HG03025 (cell line): ENCODE measurements around the gene GALR2.

Experiments
- ATAC-seq: cut with Tn5 transposase; IDR thresholded peaks from one replicate; pipeline ENCODE4 v1.9.1; 2021; ENCODE audit warnings: mild to moderate bottlenecking, moderate library complexity; ENCODE audit not compliant: unreplicated experiment, low FRiP score

The GALR2 gene

DNA sequence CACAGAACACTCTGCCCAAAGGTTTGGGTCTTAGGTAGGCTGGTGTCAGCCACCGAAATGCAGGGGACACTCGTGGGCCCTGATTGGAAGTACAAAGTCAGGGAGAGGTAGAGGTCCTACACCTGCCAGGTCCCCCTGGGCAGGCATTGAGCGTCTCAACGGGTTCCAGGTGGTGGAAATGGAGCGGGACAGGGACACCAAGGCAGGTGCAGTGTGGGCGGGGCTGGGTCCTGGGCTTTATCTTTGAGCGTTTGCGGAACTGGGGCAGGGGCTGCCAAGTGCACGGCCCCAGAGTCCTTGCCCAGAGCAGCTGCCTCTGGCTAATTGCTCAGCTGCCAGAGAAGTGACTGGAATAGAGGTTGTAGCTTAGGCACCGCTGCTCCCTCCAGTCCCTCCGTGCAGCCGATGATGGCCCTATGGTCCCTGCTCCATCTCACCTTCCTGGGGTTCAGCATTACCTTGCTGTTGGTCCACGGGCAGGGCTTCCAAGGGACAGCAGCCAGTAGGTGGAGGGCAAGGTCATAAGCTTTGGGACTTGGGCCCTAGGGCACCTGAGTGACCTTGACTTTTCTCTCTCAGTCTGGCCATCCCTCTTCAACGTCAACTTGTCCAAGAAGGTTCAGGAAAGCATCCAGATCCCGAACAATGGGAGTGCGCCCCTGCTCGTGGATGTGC, 4.4 kb downstream of the GALR2 start, which contains the start of gene ZACN:
TSS of gene ZACN (plus strand) at position 323 of the 675 bp plus-strand sequence. CDS start at position 406, 83 bp downstream.
- ATAC-seq = no peak

DNA sequence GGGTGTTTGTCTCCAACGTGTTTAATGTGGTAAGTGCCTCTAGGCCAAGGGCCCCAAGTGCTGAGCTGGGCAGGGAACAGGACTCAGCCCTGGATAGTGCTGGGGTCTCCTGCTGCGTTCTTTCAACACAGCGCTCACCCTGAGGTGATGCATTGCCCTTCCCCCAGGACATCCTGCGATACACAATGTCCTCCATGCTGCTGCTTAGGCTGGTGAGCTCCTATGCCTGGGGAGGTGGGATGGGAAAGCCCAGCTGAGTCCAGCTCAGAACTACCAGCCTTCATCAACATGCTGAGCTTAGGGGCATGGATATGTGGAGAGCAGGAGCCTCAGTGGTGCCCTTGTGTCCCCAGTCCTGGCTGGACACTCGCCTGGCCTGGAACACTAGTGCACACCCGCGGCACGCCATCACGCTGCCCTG, 5.0 kb downstream of the GALR2 start:
- no peak for ATAC-seq

DNA sequence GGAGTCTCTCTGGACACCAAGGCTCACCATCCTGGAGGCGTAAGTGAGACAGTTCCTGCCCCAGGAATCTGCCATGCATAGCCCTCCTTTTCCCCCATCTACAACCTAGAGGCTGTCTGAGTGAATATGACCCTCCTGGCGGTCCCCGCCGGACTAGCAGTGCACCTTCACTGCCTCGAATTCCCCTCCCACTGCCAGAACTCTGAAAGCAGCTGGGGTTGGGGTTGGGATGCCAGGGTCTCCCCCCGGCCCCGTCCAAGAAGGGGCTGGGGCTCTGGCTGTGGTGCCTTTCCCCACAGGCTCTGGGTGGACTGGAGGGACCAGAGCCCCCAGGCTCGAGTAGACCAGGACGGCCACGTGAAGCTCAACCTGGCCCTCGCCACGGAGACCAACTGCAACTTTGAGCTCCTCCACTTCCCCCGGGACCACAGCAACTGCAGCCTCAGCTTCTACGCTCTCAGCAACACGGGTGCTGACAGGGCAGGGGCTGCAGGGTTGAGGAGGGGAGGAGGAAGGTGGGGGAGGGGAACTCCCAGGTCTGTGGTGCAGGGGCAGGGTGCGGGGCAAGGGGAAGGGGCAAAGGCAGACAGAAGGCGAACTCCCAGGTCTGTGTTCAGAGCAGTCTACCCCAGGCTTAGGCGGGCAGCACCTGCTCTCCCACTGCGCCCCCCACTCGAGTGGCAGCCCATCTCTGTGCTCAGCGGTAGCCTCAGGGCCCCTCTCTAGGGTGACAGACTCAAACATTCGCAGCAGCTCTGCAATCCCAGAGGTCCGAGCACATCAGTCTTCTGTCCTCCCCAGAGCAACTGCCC, 5.6 kb downstream of the GALR2 start:
- ATAC-seq = no peak

DNA sequence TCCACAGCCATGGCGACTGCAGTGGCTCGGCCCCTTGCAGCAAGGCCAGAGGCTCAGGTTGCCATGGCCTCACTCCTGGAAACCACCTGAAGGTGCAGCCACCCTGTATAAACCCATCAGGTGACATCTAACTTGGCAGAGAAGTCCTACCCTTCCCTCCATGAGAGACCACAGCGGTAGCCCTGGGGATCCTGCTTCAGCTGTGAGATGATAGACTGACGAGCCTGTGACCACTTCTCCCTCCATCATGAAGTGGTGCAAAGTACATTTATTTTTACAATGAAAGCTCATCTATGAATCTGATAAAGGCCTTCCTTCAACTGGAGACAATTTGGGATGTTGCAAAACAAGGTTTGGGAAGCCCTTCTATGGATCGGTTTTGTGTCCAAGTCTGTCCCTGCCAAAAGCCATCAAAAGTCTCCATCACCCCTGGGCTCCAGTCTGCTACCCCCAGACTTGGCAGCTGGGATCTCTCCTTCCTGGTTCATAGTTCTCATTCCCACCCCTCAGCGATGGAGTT, 6.2 kb downstream of the GALR2 start:
- no peak for ATAC-seq

DNA sequence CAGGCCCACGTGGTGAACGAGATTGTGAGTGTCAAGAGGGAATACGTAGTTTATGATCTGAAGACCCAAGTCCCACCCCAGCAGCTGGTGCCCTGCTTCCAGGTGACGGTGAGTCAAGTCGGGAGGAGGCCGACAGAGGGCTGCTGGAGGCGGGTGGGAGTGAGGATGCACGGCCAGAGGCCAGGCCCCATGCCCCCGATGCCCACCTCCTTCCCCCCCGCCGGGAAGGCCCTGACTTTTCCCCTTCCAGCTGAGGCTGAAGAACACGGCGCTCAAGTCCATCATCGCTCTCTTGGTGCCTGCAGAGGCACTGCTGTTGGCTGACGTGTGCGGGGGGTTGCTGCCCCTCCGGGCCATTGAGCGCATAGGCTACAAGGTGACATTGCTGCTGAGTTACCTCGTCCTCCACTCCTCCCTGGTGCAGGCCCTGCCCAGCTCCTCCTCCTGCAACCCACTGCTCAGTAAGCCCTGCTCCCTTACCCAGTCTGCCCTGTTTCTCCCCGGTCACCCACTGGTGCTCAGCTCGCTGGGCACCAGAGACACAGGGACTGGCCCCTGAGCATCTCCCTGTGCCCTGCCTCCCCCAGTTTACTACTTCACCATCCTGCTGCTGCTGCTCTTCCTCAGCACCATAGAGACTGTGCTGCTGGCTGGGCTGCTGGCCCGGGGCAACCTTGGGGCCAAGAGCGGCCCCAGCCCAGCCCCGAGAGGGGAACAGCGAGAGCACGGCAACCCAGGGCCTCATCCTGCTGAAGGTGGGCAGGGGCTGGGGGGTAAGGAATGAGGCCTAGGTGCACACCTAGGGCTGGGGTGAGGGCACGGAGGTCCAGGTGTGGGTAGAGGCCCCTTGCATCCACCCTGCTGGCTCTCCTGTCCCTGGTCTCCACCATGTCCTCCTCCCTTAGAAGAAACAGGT, 7.0 kb downstream of the GALR2 start:
- ATAC-seq = no peak

DNA sequence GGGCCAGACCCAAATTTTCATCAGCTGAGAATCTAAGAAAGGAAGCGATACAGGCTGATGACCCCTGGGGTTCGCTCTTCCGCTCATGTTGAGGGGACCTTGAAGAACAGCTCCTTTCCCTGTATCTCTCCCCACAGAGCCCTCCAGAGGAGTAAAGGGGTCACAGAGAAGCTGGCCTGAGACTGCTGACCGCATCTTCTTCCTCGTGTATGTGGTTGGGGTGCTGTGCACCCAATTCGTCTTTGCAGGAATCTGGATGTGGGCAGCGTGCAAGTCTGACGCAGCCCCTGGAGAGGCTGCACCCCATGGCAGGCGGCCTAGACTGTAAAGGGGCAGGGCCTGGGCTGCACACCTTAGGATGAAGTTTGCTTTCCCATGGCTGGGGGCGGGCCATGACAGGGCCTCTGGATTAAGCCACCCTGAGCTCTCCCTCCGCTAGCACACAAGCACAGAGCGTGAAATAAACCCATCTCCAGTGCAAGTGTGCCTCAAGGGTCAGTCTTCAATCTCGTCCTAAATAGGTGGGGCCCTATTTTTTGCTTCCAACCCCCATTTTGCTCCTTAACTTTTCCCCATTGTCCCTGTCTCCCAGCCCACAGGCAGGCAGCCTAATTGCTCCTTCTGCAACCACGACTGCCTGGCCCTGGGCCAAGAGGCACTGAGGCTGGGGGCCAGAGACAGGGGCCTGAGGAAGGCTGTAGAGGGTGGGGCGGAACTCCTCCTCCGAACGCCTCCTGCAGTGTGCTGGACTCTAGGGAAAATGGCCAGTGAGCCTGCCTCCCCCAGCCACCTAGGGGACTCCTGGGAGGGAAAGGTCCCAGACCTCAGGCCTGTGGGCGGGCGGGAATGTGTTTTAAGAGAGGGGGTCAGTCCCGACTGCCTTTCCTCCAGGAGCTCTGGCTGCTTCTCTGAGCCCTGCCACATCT, 8.0 kb downstream of the GALR2 start:
- no peak for ATAC-seq

DNA sequence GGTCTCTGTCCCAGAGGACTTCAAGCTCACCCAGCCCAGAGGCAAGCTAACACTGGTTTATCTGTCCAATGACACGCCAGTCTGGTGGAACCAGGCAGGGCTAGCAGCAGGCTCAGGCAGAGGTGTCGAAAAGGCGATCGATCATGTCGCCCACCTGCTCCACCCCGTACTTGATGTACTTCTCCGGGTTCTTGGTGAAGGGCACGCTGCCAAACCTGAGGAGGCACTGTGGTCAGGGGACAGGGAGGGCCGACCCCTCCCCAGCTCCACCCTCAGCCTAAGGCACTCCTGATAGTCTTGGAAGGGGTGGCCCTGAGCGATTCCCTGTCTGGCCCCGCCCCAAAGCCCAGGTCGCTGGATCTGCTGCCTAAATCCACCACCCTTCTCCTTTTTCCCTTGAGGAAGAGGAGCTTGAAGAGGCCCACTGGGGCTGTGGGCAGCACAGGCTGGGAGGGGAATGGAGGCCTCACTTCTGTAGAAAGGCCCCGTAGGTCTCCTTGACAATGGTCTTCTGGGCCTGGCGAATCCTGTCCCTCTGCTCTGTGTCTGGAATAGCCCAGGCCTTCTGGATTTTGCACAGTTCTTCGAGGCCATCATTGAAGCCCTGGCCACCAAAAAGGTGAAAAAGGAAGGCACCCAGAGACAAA, 9.1 kb downstream of the GALR2 start:
- no peak for ATAC-seq

DNA sequence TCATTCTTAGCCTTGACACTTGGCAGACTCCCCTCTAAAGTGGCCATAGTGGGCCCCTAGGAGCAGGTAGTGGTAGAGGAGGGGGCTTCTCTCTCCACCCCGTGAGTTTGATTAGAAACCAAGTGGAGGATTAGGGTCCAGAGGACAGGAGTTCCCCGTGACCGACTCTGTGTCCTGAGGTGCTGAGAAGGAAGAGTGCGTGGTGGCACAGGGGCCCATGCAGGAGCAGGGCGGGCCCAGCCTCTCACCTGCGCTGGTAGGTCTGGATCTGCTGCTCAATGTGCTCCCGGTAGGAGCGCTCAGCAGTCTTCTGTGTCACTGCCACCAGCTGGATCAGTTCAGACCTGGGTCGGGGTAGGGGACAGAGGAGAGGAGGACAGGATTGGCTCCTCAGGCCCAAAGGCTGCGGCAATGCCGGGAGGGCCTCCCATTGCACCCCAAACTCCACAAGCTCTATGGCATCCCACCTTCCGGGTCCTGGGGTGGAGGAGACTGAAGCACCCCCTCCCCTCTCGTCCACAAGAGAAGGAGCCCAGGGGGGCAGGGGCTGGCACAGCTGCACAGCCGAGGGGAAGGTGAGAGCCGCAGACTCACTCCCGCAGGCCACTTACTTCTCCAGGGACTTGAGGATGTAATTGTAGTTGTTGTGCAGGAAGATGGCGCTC, 10.6 kb downstream of the GALR2 start:
- no peak for ATAC-seq

DNA sequence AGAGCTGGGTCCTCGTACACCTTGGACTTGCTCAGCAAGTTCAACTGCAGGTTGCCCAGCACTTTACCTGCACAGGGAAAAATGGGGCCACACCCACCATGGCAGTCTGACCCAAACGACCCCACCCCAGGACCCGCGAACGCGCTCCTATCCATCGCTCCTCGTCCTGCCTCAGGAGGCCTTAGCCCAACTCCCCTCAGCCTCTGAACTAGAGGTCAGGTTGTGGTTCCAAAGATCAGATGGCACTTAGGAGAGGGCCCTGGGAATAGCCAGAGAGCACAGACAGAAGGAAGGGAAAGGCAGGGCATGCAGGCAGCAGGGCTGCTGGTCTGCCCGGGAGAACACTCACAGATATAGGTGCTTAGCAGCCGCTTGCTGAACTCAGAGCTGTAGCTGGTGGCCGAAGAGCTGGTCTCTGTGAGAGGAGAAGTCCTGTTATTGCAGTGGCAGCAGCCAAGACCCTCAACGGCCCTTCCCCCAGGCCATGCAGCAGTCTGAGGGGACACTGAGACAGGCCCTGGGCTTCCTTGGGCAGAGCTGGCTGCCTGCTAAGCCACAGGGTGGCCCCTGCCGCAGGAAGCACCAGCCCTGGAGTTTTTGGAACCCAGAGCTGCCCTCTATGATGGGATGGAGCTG, 11.3 kb downstream of the GALR2 start:
- no peak for ATAC-seq

DNA sequence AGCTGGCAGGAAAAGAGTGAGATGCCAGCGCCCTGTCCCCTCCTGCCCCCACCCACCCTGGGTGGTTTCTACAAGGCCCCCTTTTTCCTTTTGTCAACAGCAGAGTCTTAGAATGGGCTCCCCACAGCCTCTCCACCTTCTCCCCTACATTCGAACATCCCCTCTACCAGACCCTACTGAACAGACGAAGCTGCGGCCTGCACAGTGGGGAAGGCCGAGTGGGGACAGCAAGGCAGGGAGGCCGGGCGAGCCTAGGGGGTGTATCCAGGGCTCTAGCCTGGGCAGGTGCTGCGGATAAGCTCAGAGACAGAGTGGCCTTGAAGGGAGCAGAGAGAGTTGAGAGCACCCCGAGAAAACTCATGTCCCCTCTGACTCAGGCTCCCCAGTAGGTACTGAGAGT, 11.8 kb downstream of the GALR2 start:
- ATAC-seq = no peak

DNA sequence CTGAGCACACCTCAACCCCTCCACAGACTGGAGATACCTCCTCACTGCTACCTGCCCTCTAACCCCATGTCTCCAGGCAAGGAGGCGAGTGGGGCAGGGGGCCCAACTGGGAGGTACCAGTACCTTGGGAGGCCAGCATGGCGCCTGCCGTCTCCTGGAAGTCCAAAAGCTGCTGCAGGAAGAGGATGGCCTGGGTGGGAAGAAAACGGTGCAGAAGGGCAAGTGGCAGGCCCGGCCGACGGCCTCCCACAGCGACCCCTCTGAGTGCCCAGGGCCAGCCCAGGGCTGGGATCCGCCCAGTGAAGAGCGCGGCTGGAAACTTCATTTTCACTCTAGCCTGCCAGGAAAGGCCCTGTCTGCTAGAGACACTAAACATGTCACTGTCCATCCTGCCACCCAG, 12.9 kb downstream of the GALR2 start:
- ATAC-seq = no peak

DNA sequence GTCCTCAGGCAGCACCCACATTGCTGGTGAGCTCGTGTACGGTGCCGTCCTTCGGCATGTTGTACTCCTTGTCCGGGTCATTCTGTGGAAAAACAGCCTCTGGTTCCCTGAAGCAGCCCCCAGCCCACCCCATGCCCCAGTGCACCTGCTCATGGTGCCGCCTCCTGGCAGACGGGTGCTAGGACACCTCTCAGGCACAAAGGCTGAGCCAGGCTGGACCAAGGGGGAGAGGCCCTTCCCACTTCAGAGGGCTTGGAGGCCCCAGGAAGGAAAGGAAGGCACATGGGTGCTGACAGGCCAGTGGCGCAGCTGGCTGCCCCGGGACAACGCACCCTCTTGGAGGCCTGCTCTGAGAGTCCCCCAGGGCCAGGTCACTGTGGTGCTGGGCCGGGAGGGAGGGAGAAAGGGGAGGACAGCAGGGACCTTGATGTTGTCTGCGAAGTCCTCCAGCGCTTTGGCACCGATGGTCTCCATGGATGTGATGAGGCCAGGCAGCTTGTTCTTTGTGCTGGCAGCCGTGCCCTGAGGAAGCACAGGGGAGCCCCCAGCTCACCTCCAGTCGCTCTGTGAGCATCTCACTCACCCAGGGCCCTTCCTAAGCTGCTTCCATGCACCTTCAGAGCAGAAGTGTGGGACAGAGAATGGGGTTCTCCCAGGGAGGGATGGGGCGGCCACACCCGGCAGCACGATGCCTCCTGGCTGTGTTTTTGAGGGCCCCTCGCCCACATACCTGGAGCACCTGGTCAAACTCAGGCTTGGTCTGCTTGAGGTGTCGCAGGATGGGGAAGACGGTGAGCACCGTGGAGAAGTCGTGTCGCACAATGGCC, 13.7 kb downstream of the GALR2 start:
- ATAC-seq = no peak

DNA sequence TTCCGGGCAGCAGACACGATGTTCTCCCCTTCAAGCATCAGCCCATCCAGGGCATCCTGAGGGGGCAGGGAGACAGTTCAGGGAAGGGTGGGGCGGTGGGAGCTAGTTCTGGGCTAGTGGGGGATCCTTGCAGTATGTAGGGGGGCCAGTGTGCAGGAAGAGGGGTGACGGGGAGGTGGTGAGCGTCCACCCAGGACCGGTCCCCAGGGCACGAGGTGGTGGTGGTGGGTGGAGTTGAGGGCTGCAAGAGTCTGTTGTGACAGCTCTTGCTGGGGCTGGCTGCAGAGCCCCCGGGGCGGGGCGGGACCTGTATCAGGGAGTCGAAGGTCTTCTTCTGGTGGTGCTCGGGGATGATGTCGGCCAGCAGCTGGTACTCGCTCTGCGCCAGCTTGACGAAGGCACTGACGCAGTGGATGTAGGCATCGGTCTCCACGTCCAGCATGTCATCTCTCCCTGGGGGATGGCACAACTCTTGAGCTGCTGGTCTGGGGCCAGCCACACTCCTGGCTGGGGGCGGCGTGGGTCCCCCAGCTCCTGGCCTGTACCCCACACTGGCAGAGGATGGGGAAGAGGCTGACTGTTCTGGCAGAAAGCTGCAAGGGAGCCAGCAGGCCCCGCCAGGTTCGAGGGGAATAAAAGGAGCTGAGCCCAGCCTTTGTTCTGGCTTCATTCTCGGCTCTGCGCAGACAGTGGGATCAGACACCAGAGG, 14.4 kb downstream of the GALR2 start:
- ATAC-seq = no peak

DNA sequence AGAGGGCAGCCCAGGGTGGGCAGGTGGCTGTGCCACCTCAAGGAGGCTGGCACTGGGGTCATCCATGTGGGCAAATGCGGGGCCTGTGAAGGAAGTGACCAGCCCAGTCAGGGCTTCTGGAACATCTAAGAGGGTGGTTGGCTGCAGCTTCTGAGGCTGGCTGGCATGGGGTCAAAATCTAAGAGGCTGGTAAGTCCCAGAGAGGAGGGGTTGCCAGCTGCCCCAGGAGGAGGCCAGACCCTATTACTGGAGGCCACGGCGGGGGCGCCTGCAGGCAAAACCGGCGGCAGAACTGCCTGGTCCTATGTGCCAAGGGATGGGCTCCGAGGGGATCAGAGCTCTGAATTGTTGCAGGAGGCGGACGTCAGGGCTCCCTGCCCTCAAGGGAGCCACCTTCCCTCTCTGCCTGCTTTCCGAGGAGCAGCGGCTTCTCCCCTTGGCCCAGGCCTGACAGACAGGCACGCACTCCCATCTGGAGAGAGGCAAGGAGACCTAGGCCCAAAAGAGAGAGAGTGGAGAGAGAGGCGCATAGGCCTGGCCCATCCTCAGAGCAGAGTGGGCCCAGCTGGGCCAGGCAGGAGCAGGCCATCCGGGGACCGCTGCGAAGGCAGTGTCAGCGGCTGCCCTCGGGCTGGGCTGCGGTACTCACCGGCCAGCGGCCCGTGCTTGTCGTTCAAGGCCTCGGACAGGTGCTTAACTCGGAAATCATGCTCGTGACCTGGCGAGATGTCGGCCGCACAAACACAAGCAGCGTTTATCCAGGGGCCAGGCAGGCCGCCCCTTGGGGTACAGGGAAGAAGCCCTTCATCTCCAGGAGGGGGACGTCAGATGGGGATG, 15.3 kb downstream of the GALR2 start:
- no peak for ATAC-seq

DNA sequence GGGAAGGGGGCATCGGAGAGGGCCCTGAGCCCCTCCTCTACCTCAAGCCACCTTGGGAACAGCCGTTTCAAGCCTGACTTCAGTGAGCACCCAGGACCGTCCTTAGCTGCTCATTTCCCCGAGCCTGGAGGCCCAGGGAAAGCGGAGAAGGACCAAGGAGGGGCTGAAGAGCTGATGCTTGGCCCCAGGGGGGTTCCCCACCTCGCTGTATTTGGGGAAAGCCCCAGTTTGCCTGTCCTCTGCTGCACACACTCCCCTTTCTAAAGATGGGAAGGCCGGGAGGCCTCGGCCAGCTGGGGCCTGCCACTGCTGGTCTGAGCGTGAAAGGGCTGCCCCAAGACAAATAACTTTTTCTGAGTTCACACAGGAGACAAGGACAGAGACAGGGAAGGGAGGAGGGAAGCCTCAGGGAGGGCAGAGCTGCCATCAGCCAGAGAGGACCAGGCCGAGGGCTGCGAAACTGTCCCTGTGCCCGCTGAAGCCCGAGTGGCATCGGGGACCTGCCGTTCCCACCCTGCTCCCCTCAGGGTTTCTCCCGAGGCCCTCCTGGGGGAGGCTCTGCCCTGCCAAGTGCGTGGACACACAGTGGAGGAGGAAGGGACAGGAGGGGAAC, 16.0 kb downstream of the GALR2 start:
- no peak for ATAC-seq
